Mesothelial cell of epicardium (in vitro differentiated cells): ENCODE results near the gene KLHL30. TPM values are rescaled to one million over a fixed set of nuclear protein-coding genes. Genes with fewer than 3 reads are reported as not detected.

Experiments
- DNase-seq, 2 experiments: peaks; one replicate each; pipeline ENCODE4 v3.0.0; 2021; ENCODE audit warnings: low spot score in 2 of 2; ENCODE audit not compliant: unreplicated experiment in 2 of 2
- H3K27ac Mint-ChIP-seq: 2 replicates; pipeline ENCODE4 v1.8.0; 2021; ENCODE audit warnings: mixed read lengths
- H3K27me3 Mint-ChIP-seq: 2 replicates; pipeline ENCODE4 v1.8.0; 2021; ENCODE audit warnings: low read depth, mixed read lengths
- H3K36me3 Mint-ChIP-seq: 2 replicates; pipeline ENCODE4 v1.8.0; 2021; ENCODE audit warnings: mixed read lengths
- H3K4me1 Mint-ChIP-seq: 2 replicates; pipeline ENCODE4 v1.8.0; 2021; ENCODE audit warnings: mixed read lengths
- H3K4me3 Mint-ChIP-seq: 2 replicates; pipeline ENCODE4 v1.8.0; 2021; ENCODE audit warnings: mild to moderate bottlenecking, moderate library complexity, mixed read lengths
- H3K9me3 Mint-ChIP-seq: 2 replicates; pipeline ENCODE4 v1.8.0; 2021; ENCODE audit warnings: mixed read lengths
- total RNA-seq: library from RNA; stranded (reverse); gene quantifications from 3 replicates; pipeline ENCODE4 v1.2.1, GENCODE V29; 2021
- TF ChIP-seq, protein P1 (sequence below): fragments of 200-600 bp; sonication (generic); IDR thresholded peaks from one replicate; pipeline ENCODE4 v1.5.0; 2021; ENCODE audit warnings: antibody characterized with exemption; ENCODE audit not compliant: unreplicated experiment

The KLHL30 gene
- total RNA-seq, 1 donor from 2014 or later: 0.16 TPM

DNA sequence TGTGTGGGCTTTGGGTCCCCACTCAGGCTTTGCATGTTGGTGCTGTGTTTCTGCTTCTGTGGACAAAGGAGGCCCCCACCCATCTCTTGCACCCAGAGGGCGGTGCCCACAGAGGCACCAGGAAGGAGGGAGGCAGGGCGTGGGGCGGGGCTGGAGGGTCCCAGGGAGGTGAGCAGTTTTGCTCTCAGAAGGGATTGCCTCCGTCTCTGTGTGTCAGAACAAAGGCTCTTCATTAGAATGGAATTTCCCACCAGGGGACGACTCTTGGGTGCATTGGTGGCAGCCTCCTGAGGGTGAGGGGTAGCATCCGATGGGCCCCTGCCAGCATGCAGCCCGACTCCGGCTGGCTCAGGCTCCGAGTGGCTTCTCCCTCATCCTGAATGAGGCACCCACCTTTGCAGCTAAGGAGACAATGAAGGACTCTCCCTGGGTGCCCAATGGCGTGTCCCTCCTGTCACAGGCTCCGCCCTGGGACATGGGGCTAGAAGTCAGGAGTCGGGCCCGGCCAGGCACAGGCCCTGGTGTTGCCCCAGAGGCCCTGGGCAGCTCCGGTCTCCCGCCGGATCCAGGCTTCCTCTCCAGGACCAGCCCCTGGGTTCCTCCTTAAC lies 13.3 kb downstream of the KLHL30 start:
- no peak for DNase-seq
- Mint-ChIP-seq H3K36me3 (no peaks in the 10 kb centered on the region), H3K4me3 (no peak overlapping the region), H3K27me3 (no peaks in the 10 kb centered on the region), H3K27ac (no peak overlapping the region), H3K9me3 (peaks cover 3% of the 10 kb centered on the region), H3K4me1 (no peaks in the 10 kb centered on the region)
- TF ChIP-seq, protein P1, sequence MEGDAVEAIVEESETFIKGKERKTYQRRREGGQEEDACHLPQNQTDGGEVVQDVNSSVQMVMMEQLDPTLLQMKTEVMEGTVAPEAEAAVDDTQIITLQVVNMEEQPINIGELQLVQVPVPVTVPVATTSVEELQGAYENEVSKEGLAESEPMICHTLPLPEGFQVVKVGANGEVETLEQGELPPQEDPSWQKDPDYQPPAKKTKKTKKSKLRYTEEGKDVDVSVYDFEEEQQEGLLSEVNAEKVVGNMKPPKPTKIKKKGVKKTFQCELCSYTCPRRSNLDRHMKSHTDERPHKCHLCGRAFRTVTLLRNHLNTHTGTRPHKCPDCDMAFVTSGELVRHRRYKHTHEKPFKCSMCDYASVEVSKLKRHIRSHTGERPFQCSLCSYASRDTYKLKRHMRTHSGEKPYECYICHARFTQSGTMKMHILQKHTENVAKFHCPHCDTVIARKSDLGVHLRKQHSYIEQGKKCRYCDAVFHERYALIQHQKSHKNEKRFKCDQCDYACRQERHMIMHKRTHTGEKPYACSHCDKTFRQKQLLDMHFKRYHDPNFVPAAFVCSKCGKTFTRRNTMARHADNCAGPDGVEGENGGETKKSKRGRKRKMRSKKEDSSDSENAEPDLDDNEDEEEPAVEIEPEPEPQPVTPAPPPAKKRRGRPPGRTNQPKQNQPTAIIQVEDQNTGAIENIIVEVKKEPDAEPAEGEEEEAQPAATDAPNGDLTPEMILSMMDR: no peak

DNA sequence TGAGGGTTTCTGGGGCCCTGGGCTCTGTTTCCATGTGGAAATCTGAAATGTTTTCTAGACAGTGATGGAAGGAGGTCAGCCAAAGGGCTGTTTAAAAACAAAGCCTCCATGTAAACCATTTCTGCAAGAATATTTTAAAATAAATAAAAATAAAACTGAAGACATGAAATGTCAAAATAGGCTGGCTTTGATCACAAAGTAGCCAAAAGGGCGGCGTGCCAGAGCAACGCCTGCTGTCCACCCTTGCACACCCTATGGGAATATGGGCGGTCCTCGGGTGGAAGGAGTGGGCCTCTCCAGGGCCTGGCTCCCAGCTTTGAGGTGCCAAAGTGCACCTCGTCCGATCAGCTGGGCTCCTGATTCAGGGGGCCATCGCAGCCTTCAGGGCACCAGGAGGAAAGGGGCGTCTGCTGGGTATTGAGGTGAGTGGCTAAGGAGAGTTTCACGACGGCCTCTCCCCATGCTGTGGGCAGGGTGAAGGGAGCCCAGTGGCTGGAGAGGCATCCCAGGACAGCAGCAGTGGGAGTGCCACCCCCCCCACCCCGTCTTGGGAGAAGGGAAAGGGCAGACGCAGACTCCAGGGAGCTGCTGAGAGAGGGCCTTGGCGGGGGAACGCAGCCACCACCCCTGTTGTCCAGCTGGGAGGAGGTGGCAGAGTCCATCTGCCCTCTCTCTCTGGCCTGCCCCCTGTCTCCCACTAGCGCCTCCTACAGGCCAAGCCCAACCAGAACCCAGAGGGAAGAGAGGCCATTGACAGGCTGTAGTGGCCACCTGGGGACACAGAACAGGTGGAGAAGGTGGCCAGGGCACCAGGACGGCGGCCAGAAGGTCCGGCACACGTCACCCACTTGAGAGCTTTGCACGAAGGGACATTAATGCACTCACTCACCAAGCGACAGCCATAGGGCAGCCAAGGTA lies 14.6 kb downstream of the KLHL30 start:
- no peak for DNase-seq
- no peaks in the 10 kb centered on the region for H3K4me1 Mint-ChIP-seq
- H3K4me3 Mint-ChIP-seq: no peak overlapping the region
- H3K27ac Mint-ChIP-seq: no peak overlapping the region
- TF ChIP-seq, protein P1: no peak
- peaks cover 7% of the 10 kb centered on the region for H3K27me3 Mint-ChIP-seq
- H3K36me3 Mint-ChIP-seq: no peaks in the 10 kb centered on the region
- peaks cover 3% of the 10 kb centered on the region for H3K9me3 Mint-ChIP-seq

DNA sequence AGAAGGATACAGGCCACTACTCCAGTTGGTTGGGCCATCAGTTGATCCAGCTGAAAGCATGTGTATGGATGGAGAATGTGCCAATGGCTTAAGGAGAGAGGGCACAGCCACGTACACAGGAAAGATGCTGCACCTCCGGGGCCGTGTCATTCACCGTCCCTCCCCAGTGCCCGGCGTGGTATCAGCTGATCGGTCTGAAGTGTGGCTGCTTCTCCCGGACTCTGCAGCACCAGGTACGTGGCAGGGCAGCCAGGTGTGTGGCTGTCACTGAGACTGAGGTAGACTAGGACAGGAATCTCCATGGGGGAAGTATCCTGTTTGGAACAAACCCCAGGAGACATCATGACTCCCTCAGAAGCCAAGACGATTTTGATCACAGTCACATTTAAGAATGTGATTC lies 16.1 kb downstream of the KLHL30 start:
- TF ChIP-seq, protein P1: no peak
- Mint-ChIP-seq H3K27ac (no peak overlapping the region), H3K36me3 (no peaks in the 10 kb centered on the region), H3K9me3 (peaks cover 3% of the 10 kb centered on the region), H3K27me3 (peaks cover 15% of the 10 kb centered on the region), H3K4me1 (peaks cover 4% of the 10 kb centered on the region), H3K4me3 (no peak overlapping the region)
- DNase-seq: no peak

DNA sequence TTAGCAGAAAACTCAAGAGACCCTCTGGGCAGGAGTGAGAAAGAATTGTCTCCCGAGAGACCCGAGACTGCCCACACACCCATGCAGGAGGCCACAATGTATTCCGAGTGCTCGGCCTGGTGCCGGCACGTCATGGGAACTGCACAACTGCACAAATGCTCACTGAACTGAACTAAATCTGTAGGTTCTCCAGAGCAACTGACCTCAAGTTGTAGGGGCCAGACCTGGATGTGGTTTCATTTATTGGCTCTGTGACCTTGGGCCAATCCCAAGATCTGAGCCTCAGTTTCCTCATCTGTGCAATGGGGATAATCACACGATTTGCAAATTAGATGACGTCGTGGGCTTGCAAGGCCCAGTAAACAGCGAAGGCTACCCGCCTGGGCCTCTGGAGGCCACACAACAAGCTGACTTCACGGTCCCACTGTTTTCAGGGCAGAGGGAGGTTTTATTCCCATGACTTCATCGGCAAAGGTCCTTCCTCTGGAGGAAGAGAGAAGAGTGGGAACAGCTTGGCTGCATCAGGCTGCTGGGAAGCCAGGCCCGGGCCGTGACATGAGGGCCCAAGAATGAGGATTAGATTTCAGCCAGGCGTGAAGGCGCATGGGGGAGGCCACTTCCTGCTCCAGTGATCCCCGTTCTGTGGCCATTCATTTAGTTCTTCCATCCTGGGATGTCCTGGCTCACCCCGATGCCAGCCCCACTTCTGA lies 16.7 kb downstream of the KLHL30 start:
- Mint-ChIP-seq H3K9me3 (peaks cover 3% of the 10 kb centered on the region), H3K27me3 (peaks cover 21% of the 10 kb centered on the region), H3K27ac (no peak overlapping the region), H3K36me3 (no peaks in the 10 kb centered on the region), H3K4me1 (peaks cover 4% of the 10 kb centered on the region), H3K4me3 (no peak overlapping the region)
- TF ChIP-seq, protein P1: no peak
- no peak for DNase-seq

DNA sequence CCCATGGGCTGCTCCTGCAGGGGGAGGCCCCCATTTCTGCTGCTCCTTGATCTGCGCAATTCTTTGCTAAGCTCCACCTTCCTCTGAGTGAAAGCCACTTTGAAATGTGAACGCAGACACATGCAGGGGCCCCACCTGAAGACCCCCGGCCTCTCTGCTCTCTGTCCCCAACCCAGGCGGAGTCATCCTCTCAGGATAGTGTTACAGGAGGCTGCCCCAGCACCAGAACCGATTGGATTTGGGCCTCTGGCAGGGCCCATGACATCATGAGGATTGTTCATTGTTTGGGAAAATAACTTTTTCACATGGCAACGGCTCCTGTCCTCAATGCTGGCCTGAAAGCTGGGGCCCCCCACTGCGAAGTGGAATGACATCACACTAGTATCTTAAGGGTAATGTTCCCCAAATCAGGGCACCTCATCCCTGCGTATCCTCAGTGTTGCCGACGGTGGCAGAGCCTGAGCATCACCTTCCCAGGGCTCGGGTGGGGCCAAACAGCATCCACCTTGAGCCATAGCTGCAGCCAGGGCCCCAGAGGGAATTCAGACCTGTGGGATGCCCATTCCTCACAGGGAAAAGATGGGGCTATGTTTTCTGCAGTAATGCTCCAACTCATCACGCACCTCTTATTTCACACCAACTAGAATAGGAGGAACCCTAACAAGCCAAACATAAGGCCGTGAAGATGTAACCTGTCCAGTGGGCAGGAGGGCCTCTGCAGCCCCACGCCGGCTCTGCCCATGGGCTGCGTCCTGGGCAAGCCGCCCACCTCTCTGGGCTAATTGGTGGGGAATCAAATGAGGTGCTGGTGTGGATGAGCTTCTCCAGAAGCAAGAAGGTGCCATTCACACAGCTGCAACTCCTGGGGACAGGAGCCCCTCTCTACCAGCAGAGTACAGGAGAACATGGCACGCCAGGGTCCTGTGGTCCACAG lies 17.6 kb downstream of the KLHL30 start:
- H3K36me3 Mint-ChIP-seq: no peaks in the 10 kb centered on the region
- peaks cover 3% of the 10 kb centered on the region for H3K9me3 Mint-ChIP-seq
- no peak for DNase-seq
- no peak overlapping the region for H3K4me3 Mint-ChIP-seq
- H3K27me3 Mint-ChIP-seq: peaks cover 29% of the 10 kb centered on the region
- TF ChIP-seq, protein P1: no peak
- H3K27ac Mint-ChIP-seq: no peak overlapping the region
- H3K4me1 Mint-ChIP-seq: peaks cover 4% of the 10 kb centered on the region
